Smooth muscle cell of bladder (primary cell): ENCODE measurements around the gene ABI2. TPM values are rescaled to one million over a fixed set of nuclear protein-coding genes. Genes with fewer than 3 reads are reported as not detected.

Source experiments
- total RNA-seq: library from RNA; depleted of rRNA; stranded (reverse); fragments of >200 nt; gene quantifications from 2 replicates; pipeline ENCODE4 v1.2.3, GENCODE V29; 2014

The ABI2 gene
- 21.9 and 25.1 TPM in 2 replicates for total RNA-seq

DNA sequence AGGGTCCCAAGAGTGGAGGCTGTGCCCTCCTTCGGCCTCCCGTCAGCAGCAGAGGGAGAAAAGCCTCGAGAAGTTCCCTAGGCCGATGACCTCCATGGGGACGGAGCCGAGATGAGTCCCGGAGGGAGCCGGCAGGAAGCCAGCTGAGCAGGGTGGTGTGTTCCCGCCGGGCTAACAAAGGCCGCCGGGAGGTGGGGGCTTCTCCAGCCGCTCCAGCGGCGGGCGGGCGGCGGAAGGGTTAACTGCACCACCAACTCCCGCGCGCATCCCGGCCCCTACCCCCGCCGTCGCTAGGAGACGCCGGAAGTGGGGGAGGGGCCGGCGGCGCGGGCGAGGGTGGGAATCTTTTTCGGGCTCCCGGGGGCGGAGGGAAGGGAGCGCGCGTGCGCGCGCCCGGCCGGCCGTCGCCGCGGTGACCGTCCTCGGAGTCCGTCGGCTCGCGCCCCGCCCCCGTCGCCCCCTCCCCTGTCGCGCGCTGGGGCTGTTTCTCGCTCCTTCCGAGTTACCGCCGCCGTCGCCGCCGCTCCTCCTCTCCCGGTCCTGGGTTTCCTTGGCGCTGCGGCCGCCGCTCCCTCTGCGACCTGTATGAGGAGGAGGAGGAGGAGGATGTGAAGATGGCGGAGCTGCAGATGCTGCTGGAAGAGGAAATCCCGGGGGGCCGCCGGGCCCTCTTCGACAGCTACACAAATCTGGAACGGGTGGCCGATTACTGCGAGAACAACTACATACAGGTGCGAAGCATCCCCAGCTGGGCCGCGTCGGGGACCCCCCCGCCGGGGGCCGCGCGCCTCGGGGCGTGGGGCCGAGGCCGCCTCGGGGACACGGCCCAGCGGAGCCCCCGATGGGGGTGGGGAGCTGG, at the start of gene ABI2:
Gene ABI2, plus strand, starts transcription at position 494 of the 859 bp plus-strand sequence. Its CDS starts 121 bp downstream, at position 615.

Other genes starting within 250 kb of the ABI2 start
- 32.7 and 41.7 TPM in 2 replicates for gene CYP20A1, start 89.4 kb upstream of the ABI2 start, total RNA-seq
- gene RAPH1, start 206.9 kb downstream of the ABI2 start, total RNA-seq: 12.1 and 22.6 TPM in 2 replicates